Stimulated activated naive CD8-positive, alpha-beta T cell treated with anti-CD3 and anti-CD28 coated beads, Interleukin-15, Interleukin-2, amounts not matched to agents 100 U/mL and 50 U/mL, for 24 hours (primary cell): ENCODE data around the gene STARD9.
"Not testable (repeated sequence)": the region's sequence is repeated elsewhere in the genome, so short reads cannot be mapped to it uniquely, and the experiment has no call there.

Experiments used
- ATAC-seq: fragments of 150-1000 bp; cut with Tn5 transposase; one replicate; pipeline ENCODE4 v1.10.0; 2021
- DNase-seq: peaks from one replicate; pipeline ENCODE4 v3.0.0; 2021

STARD9 gene

GRCh38 chr15:42575188-42576039, at the start of gene STARD9:
Gene STARD9 (plus strand): TSS chr15:42575606. CDS start chr15:42575716, 110 bp downstream.
- ATAC-seq (peak; percentile 96), DNase-seq (peak; percentile 94)

- DNase-seq, result no peak
- ATAC-seq, result no peak
These were observed 46.4 kb upstream of the STARD9 start for GRCh38 chr15:42528970-42529369.

GRCh38 chr15:42533246-42533645, 42.2 kb upstream of the STARD9 start:
- DNase-seq, result no peak
- no peak for ATAC-seq

GRCh38 chr15:42544853-42545629, 30.4 kb upstream of the STARD9 start:
- ATAC-seq (no peak), DNase-seq (no peak)

- no peak for DNase-seq
- peak; percentile 5 for ATAC-seq
These were observed 27.5 kb upstream of the STARD9 start for GRCh38 chr15:42547918-42548248.

GRCh38 chr15:42548249-42549031, 27.0 kb upstream of the STARD9 start, which contains the start of the genes HAUS2 and LRRC57:
Gene HAUS2 (plus strand): TSS chr15:42548838. CDS start chr15:42548873, 35 bp downstream.
Gene LRRC57 (minus strand): TSS chr15:42548793. CDS start chr15:42548434, 359 bp downstream.
- ATAC-seq (peak; percentile 94), DNase-seq (peak; percentile 94)

- DNase-seq, result no peak
- peak; percentile 55 for ATAC-seq
These were observed 26.3 kb upstream of the STARD9 start for GRCh38 chr15:42549032-42549491.

GRCh38 chr15:42549741-42550392, 25.5 kb upstream of the STARD9 start:
- DNase-seq (no peak), ATAC-seq (no peak)

GRCh38 chr15:42553554-42553953, 21.9 kb upstream of the STARD9 start:
- ATAC-seq (no peak), DNase-seq (no peak)

- not testable (repeated sequence) for ATAC-seq, DNase-seq
These were observed 18.7 kb upstream of the STARD9 start for GRCh38 chr15:42556550-42557207.

- DNase-seq, result no peak
- no peak for ATAC-seq
These were observed 16.7 kb upstream of the STARD9 start for GRCh38 chr15:42558739-42559138.

- DNase-seq (no peak), ATAC-seq (no peak)
These were observed 711 bp downstream of the STARD9 start for GRCh38 chr15:42576040-42576594.

GRCh38 chr15:42576776-42577175, 1.4 kb downstream of the STARD9 start:
- DNase-seq (no peak), ATAC-seq (no peak)

GRCh38 chr15:42577514-42578031, 2.2 kb downstream of the STARD9 start:
- DNase-seq (no peak), ATAC-seq (no peak)

GRCh38 chr15:42578984-42579537, 3.7 kb downstream of the STARD9 start:
- DNase-seq (no peak), ATAC-seq (no peak)

GRCh38 chr15:42581272-42581730, 5.9 kb downstream of the STARD9 start:
- DNase-seq (peak; percentile 83), ATAC-seq (peak; percentile 100)

GRCh38 chr15:42582569-42583375, 7.4 kb downstream of the STARD9 start:
- ATAC-seq (no peak), DNase-seq (no peak)

GRCh38 chr15:42584031-42584765, 8.8 kb downstream of the STARD9 start:
- no peak for ATAC-seq
- no peak for DNase-seq
